Pancreas (tissue), 10 donors: Measurements from ENCODE around the gene FAM222A. TPM values are rescaled to one million over a fixed set of nuclear protein-coding genes. Genes with fewer than 3 reads are reported as not detected.

Experiments used
- ATAC-seq, 4 donors: fragments of 200-7000 bp; cut with Tn5 transposase; one replicate each; pipeline versions ENCODE4 v1.8.0 to v1.9.1; 2020; ENCODE audit warnings: mild to moderate bottlenecking in 4 of 4, moderate library complexity in 4 of 4
- DNase-seq, 6 donors: peaks; one replicate each; pipeline ENCODE4 v3.0.0-alpha.2; 2020
- FAIRE-seq: peaks from 2 replicates; lab custom pipeline; 2012; peaks lifted over from hg19 to GRCh38; lab: Jason Lieb, UNC
- H3K27ac ChIP-seq, 4 donors: fragments of 200-600 bp; sonication (generic); 1 replicate in 3 of 4; 2 replicates in 1 of 4; pipeline versions ENCODE4 v1.5.0 to v1.8.0; 2020
- H3K27me3 ChIP-seq, 4 donors: fragments of 200-600 bp; one replicate each; pipeline ENCODE4 v1.8.0; 2021
- H3K36me3 ChIP-seq, 3 donors: fragments of 200-600 bp; sonication (generic) in 1 of 3; one replicate each; pipeline versions ENCODE4 v1.5.0 to v1.8.0; 2020 to 2021
- H3K4me1 ChIP-seq, 3 donors: fragments of 200-600 bp; one replicate each; pipeline ENCODE4 v1.8.0; 2021
- H3K4me3 ChIP-seq, 4 donors: fragments of 200-600 bp; sonication (generic) in 2 of 4; one replicate each; pipeline versions ENCODE4 v1.5.0 to v1.8.0; 2020 to 2021
- H3K9me3 ChIP-seq, 4 donors: fragments of 200-600 bp; one replicate each; pipeline ENCODE4 v1.8.0; 2021
- WGBS, 2 donors: extraction: QIAGEN DNeasy Blood & Tissue Kit; methylation state at CpG; one replicate each; pipeline ENCODE4 v1.1.7; 2013; 5-methylcytosine and 5-hydroxymethylcytosine counted together
- intact Hi-C, 3 donors: fragments of 100-400 bp; cut with DNase I; formaldehyde crosslinking; loops; one replicate each; pipeline versions ENCODE4 v1.11.1 to v1.14.2; 2022
- polyA plus RNA-seq, 2 donors: library from polyadenylated mRNA; stranded (reverse); fragments of 200-250 nt; gene quantifications; one replicate each; pipeline ENCODE4 v1.2.3, GENCODE V29; 2013
- total RNA-seq, 6 donors: library from RNA; stranded (reverse); fragmentation: NEBNext Ultra II Directional in 4 of 6; extraction: Animal tissue kit (Norgen Biotek cat#: 25700) in 4 of 6; gene quantifications; one replicate each; pipeline versions ENCODE4 v1.2.1 to v1.2.4, GENCODE V29; 2021 to 2023
- TF ChIP-seq, protein P1 (sequence below), 4 donors: fragments of 200-600 bp; sonication (generic) in 3 of 4; IDR thresholded peaks; one replicate each; pipeline versions ENCODE4 v1.5.0 to v1.8.0; 2021; ENCODE audit warnings: antibody characterized with exemption in 4 of 4
- donor health status: healthy with polysubstance abuse.
- donor health status: DM: no; HTN: no; CAD: no; lungs with moderate emphysema.
- donor health status: DM: no; HTN: no; CAD: no.
- donor health status: control.
- donor health status: control.
- donor health status: Bipolar disorder and iron deficiency.
- donor health status: DM: yes; HTN: yes; CAD: no.
- donor health status: DM: no; HTN: no; CAD: no.
- donor health status: DM: no; HTN: no; CAD: no.
- donor health status: DM: yes; HTN: yes; CAD: no.

Gene FAM222A
- total and polyA plus RNA-seq, 8 donors = 2.1 to 14.6 (median 3.8) TPM

DNA sequence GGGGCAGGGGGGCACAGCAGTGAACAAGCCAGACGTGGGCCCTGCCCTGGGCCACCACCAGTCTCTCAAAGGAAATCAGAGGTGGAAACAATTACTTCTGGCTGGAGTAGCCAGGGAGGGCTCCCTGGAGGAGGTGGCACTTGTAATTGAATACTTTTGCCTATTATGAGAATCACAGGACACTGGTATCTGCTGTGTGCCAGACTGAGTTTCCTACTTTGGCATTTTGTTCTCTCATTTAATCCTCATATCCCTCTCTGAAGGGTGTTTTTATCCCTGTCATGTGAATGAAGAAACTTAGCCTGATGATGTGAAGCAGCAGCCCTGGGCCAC lies 7.2 kb downstream of the FAM222A start:
- ATAC-seq = no peak
- Histone ChIP-seq H3K27ac (peak overlapping the region in 2 of 4 donors; percentile 33 to 42), H3K4me3 (no peak overlapping the region), H3K4me1 (peaks cover 17 to 19% (median 17%) of the 10 kb centered on the region in 3 donors), H3K36me3 (no peaks in the 10 kb centered on the region), H3K27me3 (no peaks in the 10 kb centered on the region), H3K9me3 (no peaks in the 10 kb centered on the region)
- intact Hi-C loops = no loop called here
- no peak for DNase-seq
- 68 to 78% methylated on average over 1 of the region's 1 CpG for WGBS, 2 donors
- FAIRE-seq = no peak
- TF ChIP-seq, protein P1, sequence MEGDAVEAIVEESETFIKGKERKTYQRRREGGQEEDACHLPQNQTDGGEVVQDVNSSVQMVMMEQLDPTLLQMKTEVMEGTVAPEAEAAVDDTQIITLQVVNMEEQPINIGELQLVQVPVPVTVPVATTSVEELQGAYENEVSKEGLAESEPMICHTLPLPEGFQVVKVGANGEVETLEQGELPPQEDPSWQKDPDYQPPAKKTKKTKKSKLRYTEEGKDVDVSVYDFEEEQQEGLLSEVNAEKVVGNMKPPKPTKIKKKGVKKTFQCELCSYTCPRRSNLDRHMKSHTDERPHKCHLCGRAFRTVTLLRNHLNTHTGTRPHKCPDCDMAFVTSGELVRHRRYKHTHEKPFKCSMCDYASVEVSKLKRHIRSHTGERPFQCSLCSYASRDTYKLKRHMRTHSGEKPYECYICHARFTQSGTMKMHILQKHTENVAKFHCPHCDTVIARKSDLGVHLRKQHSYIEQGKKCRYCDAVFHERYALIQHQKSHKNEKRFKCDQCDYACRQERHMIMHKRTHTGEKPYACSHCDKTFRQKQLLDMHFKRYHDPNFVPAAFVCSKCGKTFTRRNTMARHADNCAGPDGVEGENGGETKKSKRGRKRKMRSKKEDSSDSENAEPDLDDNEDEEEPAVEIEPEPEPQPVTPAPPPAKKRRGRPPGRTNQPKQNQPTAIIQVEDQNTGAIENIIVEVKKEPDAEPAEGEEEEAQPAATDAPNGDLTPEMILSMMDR (IDR thresholded peaks at IDR 0.05) = no peak

DNA sequence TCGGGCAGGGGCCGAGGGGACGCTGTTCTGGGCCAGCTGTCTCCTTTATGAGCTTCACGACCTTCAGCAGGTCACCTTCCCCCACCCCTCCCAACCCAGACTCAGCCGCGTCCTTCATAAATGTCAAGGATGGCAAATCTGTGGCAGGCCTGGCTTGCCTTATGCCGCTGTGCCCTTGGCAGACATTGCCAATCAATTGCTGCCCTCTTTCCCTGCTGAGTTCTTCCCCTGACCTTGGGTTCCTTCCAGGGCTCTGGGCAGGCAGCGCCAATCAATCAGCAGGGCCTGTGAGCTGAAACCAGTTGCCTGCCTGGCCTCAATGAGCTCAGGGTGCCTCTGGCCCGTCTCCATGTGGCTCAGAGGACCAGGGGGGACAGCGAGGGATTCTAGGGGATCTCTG lies 7.7 kb downstream of the FAM222A start:
- no peak overlapping the region for H3K4me3 ChIP-seq
- no peaks in the 10 kb centered on the region for H3K27me3 ChIP-seq
- TF ChIP-seq, protein P1 (IDR thresholded peaks at IDR 0.05) = no peak
- peak; percentile 53 to 81 (median 74) for ATAC-seq
- WGBS, 2 donors = 27 to 29% methylated on average over 10 of the region's 10 CpGs
- no peak for FAIRE-seq
- peak in 5 of 6 donors; percentile 69 to 89 (median 83) for DNase-seq
- intact Hi-C loops = no loop called here
- peaks cover 17 to 19% (median 17%) of the 10 kb centered on the region in 3 donors for H3K4me1 ChIP-seq
- H3K27ac ChIP-seq = peak overlapping the region in 2 of 4 donors; percentile 33 to 42
- no peaks in the 10 kb centered on the region for H3K36me3 ChIP-seq
- no peaks in the 10 kb centered on the region for H3K9me3 ChIP-seq

DNA sequence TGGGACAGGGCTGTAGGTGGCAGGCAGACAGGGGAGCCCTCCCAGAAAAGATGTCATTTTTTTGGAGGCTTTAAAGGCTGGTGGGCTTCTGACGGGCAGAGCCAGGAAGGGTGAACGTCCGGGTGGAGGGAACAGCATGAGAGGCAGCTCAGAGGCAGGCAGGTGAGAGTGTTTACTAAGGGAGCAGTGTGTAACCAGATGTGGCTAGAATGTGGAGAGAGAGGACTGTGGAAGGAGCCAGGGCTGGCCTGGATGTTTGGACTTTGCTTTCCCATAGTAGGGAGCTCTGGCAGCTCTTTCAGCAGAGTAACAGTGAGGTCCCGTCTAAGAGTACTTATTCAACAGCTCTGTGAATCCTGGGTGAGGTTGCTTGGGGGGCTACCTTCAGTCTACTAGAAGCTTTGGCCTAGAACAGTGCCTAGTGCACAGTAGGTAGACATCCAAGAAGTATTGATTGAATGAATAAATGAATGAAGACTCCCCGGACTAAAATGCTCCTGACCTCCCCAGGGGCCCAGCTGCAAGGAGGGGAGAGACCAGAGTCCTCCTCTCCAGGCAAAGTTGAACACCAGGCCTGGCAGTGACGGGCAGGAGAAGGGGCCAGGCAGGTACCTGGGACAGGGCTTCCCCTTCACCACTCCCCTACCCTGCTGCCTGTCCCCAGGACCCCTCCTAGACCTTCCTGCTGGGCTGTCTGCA lies 8.5 kb downstream of the FAM222A start:
- intact Hi-C loops = no loop called here
- ATAC-seq (no peak), FAIRE-seq (no peak), DNase-seq (peak in 1 of 6 donors; percentile 21)
- H3K4me1 ChIP-seq = peaks cover 17 to 19% (median 17%) of the 10 kb centered on the region in 3 donors
- peak overlapping the region in 1 of 4 donors; percentile 42 for H3K27ac ChIP-seq
- WGBS, 2 donors = 62 to 63% methylated on average over 6 of the region's 6 CpGs
- no peaks in the 10 kb centered on the region for H3K36me3 ChIP-seq
- no peaks in the 10 kb centered on the region for H3K27me3 ChIP-seq
- H3K9me3 ChIP-seq = no peaks in the 10 kb centered on the region
- H3K4me3 ChIP-seq = no peak overlapping the region
- TF ChIP-seq, protein P1 (IDR thresholded peaks at IDR 0.05) = no peak

DNA sequence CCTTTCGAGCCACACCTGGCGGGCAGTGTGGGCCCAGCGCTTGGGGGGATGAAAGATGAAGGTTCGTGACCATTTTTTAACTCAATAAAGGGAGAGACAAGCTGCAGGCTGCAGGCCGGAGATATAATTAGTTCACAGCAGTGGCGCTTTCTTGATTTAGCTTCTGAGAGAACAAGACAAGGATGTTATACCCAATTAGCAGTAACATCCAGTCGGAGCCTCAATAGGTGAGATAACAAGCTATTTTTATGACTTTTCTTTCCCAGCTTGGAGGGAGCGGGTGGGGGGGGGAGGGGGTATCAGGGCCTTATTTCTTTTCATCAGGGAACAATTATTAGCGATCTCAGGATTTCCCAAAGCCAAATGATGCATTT lies 9.1 kb downstream of the FAM222A start:
- FAIRE-seq (no peak), ATAC-seq (no peak), DNase-seq (peak in 1 of 6 donors; percentile 19)
- WGBS, 2 donors = 73% methylated on average over 9 of the region's 9 CpGs
- H3K27ac ChIP-seq = no peak overlapping the region
- intact Hi-C loops = no loop called here
- TF ChIP-seq, protein P1 (IDR thresholded peaks at IDR 0.05) = no peak
- H3K27me3 ChIP-seq = no peaks in the 10 kb centered on the region
- no peak overlapping the region for H3K4me3 ChIP-seq
- no peaks in the 10 kb centered on the region for H3K9me3 ChIP-seq
- H3K36me3 ChIP-seq = no peaks in the 10 kb centered on the region
- H3K4me1 ChIP-seq = peaks cover 17 to 19% (median 17%) of the 10 kb centered on the region in 3 donors

DNA sequence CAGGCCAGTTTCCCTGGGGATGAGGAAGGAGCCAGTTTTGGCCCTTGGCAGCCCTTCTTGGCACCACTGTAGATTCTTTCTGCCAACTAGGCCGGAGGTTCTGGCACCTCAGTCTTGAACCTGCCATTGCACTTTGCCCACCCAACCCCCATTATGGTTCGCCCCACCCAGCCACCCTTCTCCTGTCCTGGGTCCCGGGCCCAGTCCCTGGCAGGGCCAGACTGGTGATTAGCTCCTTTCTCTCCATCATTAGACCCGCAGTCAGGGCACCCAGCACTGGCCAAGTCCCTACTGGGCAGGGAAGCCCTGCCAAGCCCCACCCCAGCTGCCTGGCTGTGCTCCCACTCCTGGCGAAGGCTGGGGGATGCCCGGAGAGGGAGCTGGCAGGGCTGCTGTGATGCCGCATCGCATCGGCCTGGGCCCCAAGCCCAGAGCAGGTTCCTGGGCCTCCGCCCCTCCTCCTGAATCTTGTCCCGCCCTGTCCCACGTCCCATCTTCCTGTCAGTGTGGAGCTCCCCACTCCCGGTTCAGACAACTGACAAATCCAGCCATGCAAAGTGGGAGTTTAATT lies 9.8 kb downstream of the FAM222A start:
- 21 to 23% methylated on average over 13 of the region's 13 CpGs for WGBS, 2 donors
- Histone ChIP-seq H3K9me3 (no peaks in the 10 kb centered on the region), H3K4me3 (no peak overlapping the region), H3K27me3 (no peaks in the 10 kb centered on the region), H3K27ac (peak overlapping the region in 3 of 4 donors; percentile 4 to 23 (median 17)), H3K4me1 (peaks cover 17 to 19% (median 17%) of the 10 kb centered on the region in 3 donors), H3K36me3 (no peaks in the 10 kb centered on the region)
- FAIRE-seq (no peak), DNase-seq (peak; percentile 61 to 92 (median 78)), ATAC-seq (peak; percentile 57 to 81 (median 66))
- TF ChIP-seq, protein P1 (IDR thresholded peaks at IDR 0.05) = no peak
- intact Hi-C loops = no loop called here
